ENCODE measurements around the gene HS2ST1.
A peak's percentile ranks its signal among the peaks of the same experiment; 100 is the strongest.

HS2ST1 gene

GRCh38 chr1:87144316-87144895 lies 230.0 kb downstream of the HS2ST1 start:
- DNase-seq: no peak

DNA sequence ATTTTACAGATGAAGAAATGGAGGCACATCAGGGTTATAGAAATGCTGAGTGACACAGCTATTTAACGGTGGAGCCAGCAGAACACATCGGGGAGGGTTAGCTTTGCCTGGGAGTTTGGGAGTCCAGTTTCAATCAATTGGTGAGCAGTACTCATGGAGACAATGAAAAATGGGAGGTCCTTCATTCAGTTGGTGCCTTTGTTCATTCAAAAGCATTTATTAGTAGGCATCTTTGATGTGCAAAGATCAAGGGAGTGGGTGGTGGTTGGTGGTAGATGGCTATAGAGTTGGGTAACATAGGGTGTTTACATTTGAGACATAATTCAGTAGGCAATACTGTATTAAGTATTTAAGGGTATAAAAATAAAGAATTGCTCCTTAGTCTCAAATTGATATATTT lies 230.5 kb downstream of the HS2ST1 start:
- no peak for DNase-seq

GRCh38 chr1:87146538-87146937 lies 232.1 kb downstream of the HS2ST1 start:
- DNase-seq: no peak

DNA sequence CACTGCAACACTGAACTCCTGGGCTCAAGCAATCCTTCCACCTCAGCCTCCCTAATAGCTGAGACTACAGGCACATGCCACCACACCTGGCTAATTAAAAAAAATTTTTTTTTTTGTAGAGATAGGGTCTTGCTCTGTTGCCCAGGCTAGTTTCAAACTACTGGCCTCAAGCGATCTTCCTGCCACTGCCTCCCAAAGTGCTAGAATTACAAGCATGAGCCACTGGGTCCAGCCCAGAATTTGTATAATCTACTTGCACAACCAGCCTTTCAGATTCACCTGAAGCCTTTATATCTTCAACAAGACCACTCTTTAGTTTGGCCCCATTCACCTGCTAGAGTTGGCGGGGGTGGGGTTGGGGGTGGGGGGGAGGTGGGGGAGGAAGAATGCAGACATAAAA lies 232.6 kb downstream of the HS2ST1 start:
- no peak for DNase-seq

GRCh38 chr1:87147851-87148250 lies 233.4 kb downstream of the HS2ST1 start:
- DNase-seq: no peak

- no peak for DNase-seq
These were observed 234.2 kb downstream of the HS2ST1 start for GRCh38 chr1:87148661-87149060.

- DNase-seq: peak in 1 of 2 donors; percentile 31
These were observed 235.0 kb downstream of the HS2ST1 start for GRCh38 chr1:87149241-87150041.

GRCh38 chr1:87150143-87150542 lies 235.7 kb downstream of the HS2ST1 start:
- no peak for DNase-seq

- DNase-seq: peak; percentile 32 to 69
These were observed 237.3 kb downstream of the HS2ST1 start for GRCh38 chr1:87151500-87152421.

DNA sequence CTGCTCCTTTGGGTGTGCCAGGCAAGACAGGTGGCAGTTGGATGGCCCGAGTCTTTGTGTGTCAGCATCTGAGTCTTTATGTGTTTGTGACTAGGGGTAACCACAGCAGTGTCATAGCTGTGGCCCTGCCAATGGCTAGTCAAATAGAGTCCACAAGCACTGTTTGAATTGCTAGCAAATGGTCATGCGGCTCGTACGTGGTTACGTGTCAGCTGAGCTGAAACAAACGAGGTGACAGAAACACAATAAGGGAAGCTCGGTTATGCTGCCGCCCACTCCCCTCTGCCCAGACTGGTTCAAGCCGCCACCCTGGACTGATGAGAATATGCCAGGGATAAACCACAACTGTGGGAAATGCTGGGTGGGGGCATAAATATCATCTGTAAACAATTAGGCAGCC lies 239.9 kb downstream of the HS2ST1 start:
- DNase-seq: no peak

DNA sequence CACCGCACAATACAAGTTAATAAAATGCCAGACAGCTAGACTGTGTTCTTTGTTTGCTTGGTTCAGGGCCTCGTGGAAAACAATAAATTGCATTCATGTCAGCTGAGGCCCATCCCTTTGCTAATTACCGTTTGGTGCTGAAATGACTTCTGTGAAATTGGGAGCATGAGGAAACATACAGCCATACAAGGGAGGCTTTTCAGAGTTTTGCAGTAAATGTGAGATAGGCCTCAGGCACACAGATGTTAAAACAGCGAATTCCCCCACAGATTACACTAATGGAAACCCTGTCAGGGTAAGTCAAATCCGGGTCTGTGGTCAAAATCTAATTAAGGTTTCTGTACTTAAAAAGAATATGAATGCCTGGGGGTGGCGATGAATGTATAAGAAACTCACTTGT lies 240.7 kb downstream of the HS2ST1 start:
- DNase-seq: peak; percentile 20 to 34

GRCh38 chr1:87155648-87156047 lies 241.2 kb downstream of the HS2ST1 start:
- no peak for DNase-seq

DNA sequence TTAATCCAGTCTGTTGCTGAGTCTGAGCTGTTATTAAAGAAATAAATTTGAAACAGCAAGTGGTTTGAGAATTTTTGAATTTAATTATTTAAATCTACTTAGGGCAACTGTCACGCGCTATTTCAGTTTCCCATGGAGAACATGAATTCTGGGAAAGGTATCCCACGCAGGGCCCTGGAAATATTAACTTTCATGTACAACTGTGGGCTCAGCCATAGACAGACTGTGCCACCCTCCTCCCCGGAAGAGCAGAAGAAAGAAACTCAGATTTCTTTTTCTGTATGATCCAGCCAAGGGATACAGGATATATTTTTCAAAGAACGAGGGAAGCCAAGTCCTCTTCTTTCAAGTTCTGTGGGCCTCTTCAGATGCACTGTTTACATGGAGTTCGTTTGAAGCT lies 241.7 kb downstream of the HS2ST1 start:
- DNase-seq: no peak

- no peak for DNase-seq
These were observed 245.0 kb downstream of the HS2ST1 start for GRCh38 chr1:87159378-87159915.
